ENCODE data around the gene TACR1.
"Not testable (repeated sequence)": the region's sequence is repeated elsewhere in the genome, so short reads cannot be mapped to it uniquely, and the experiment has no call there.

GRCh38 chr2:75146221-75146605, 53.1 kb downstream of the TACR1 start:
- TF ChIP-seq CTCF, POLR2A (IDR thresholded peaks at IDR 0.05): not testable (repeated sequence)

All from esophagus squamous epithelium (tissue), 4 donors.